ENCODE measurements around the gene HSDL1. TPM values are rescaled to one million over a fixed set of nuclear protein-coding genes. Genes with fewer than 3 reads are reported as not detected.

HSDL1 gene
- total RNA-seq, 1 donor from 2014 or later = 29.2 TPM

DNA sequence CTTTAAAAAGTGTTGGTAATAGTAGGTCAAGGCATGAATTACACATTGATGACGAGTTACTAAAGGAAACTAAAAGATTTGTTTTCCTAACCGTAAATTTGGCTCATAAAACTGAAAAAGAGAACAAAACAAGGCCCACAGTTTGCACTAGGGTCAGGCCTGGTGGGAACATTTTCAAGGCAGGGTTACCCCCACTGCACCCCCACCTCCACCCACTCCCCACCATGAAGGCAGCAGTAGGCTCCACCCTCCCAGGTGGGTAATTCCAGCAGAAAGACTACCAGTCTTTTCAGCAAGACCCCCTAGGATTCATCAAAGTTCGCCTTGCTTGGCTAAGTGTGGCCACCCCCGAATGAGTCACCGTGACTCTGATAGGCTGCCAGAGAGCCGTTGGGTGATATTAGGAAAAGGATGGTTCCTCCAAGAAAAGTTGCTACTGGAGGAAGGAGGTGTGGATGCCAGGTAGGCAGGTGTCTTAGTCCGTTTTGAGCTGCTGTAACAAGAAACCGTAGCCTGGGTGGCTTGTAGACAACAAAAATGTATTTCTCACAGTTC lies 8.8 kb upstream of the HSDL1 start:
- H4K20me1 ChIP-seq (ENCODE audit: insufficient read depth, low read length) = no peaks in the 10 kb centered on the region
- no peak overlapping the region for H2AFZ ChIP-seq (ENCODE audit: low read depth, low read length)
- no peaks in the 10 kb centered on the region for H3K79me2 ChIP-seq (ENCODE audit: insufficient read depth, low read length)
- H3K4me3 Mint-ChIP-seq (ENCODE audit: unreplicated experiment) = no peak overlapping the region
- H3K36me3 ChIP-seq (ENCODE audit: insufficient read depth, low read length) = no peaks in the 10 kb centered on the region
- peaks cover 4% of the 10 kb centered on the region for H3K27me3 ChIP-seq (ENCODE audit: insufficient read depth, low read length)
- H3K27ac ChIP-seq (ENCODE audit: low read depth, low read length) = no peak overlapping the region
- no peaks in the 10 kb centered on the region for H3K4me1 Mint-ChIP-seq (ENCODE audit: low read depth, unreplicated experiment)
- H3K9me3 Mint-ChIP-seq (ENCODE audit: unreplicated experiment) = no peaks in the 10 kb centered on the region
- no peak for DNase-seq (ENCODE audit: low read depth)
- peaks cover 10% of the 10 kb centered on the region for H3K27me3 Mint-ChIP-seq (ENCODE audit: low read depth, unreplicated experiment)
- peaks cover 3% of the 10 kb centered on the region for H3K36me3 Mint-ChIP-seq (ENCODE audit: low read depth, unreplicated experiment)
- no peaks in the 10 kb centered on the region for H3K9me3 ChIP-seq (ENCODE audit: insufficient read depth, low read depth, low read length)
- H3K4me1 ChIP-seq (ENCODE audit: insufficient read depth, low read length) = no peaks in the 10 kb centered on the region
- no peak overlapping the region for H3K4me3 ChIP-seq (ENCODE audit: insufficient read depth, low read depth, low read length)
- no peak for TF ChIP-seq EZH2 (IDR thresholded peaks at IDR 0.05; ENCODE audit: insufficient read depth, low read length)
- TF ChIP-seq, protein P1, sequence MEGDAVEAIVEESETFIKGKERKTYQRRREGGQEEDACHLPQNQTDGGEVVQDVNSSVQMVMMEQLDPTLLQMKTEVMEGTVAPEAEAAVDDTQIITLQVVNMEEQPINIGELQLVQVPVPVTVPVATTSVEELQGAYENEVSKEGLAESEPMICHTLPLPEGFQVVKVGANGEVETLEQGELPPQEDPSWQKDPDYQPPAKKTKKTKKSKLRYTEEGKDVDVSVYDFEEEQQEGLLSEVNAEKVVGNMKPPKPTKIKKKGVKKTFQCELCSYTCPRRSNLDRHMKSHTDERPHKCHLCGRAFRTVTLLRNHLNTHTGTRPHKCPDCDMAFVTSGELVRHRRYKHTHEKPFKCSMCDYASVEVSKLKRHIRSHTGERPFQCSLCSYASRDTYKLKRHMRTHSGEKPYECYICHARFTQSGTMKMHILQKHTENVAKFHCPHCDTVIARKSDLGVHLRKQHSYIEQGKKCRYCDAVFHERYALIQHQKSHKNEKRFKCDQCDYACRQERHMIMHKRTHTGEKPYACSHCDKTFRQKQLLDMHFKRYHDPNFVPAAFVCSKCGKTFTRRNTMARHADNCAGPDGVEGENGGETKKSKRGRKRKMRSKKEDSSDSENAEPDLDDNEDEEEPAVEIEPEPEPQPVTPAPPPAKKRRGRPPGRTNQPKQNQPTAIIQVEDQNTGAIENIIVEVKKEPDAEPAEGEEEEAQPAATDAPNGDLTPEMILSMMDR (IDR thresholded peaks at IDR 0.05; ENCODE audit: insufficient read depth, low read depth, low read length) = no peak
- no peak for FAIRE-seq
- H3K4me2 ChIP-seq (ENCODE audit: low read length) = no peak overlapping the region
- H3K9ac ChIP-seq (ENCODE audit: low read length) = no peak overlapping the region
- no peak overlapping the region for H3K27ac Mint-ChIP-seq (ENCODE audit: unreplicated experiment)

DNA sequence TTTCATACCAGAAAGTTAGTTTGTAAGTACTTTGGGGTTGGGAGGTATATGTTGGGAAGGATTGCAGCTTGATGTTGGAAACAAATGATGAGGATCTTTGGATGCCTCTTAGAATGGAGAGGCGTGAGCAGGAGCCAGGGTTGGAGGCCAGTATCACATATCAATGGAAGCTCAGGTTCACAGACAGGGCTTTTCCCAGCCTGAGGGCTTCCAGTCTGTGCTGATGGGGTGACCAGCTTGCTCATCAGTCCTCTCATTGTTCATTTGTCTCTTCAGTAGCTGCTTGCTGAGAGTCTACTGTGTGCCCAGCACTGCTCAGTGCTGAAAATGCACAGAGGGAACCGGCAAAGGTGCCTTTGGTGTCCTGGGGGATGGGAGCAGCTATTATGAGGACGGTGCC lies 5.9 kb upstream of the HSDL1 start:
- H3K9me3 ChIP-seq (ENCODE audit: insufficient read depth, low read depth, low read length) = no peaks in the 10 kb centered on the region
- H3K9me3 Mint-ChIP-seq (ENCODE audit: unreplicated experiment) = no peaks in the 10 kb centered on the region
- H3K79me2 ChIP-seq (ENCODE audit: insufficient read depth, low read length) = no peaks in the 10 kb centered on the region
- FAIRE-seq = no peak
- DNase-seq (ENCODE audit: low read depth) = no peak
- H4K20me1 ChIP-seq (ENCODE audit: insufficient read depth, low read length) = no peaks in the 10 kb centered on the region
- H3K27me3 ChIP-seq (ENCODE audit: insufficient read depth, low read length) = peaks cover 4% of the 10 kb centered on the region
- no peak overlapping the region for H3K4me3 ChIP-seq (ENCODE audit: insufficient read depth, low read depth, low read length)
- no peak overlapping the region for H3K9ac ChIP-seq (ENCODE audit: low read length)
- no peak overlapping the region for H3K4me3 Mint-ChIP-seq (ENCODE audit: unreplicated experiment)
- peaks cover 14% of the 10 kb centered on the region for H3K27me3 Mint-ChIP-seq (ENCODE audit: low read depth, unreplicated experiment)
- no peaks in the 10 kb centered on the region for H3K4me1 ChIP-seq (ENCODE audit: insufficient read depth, low read length)
- no peaks in the 10 kb centered on the region for H3K4me1 Mint-ChIP-seq (ENCODE audit: low read depth, unreplicated experiment)
- TF ChIP-seq, protein P1 (IDR thresholded peaks at IDR 0.05; ENCODE audit: insufficient read depth, low read depth, low read length) = no peak
- no peak overlapping the region for H2AFZ ChIP-seq (ENCODE audit: low read depth, low read length)
- no peaks in the 10 kb centered on the region for H3K36me3 ChIP-seq (ENCODE audit: insufficient read depth, low read length)
- no peak overlapping the region for H3K27ac Mint-ChIP-seq (ENCODE audit: unreplicated experiment)
- H3K27ac ChIP-seq (ENCODE audit: low read depth, low read length) = no peak overlapping the region
- peaks cover 3% of the 10 kb centered on the region for H3K36me3 Mint-ChIP-seq (ENCODE audit: low read depth, unreplicated experiment)
- H3K4me2 ChIP-seq (ENCODE audit: low read length) = no peak overlapping the region

DNA sequence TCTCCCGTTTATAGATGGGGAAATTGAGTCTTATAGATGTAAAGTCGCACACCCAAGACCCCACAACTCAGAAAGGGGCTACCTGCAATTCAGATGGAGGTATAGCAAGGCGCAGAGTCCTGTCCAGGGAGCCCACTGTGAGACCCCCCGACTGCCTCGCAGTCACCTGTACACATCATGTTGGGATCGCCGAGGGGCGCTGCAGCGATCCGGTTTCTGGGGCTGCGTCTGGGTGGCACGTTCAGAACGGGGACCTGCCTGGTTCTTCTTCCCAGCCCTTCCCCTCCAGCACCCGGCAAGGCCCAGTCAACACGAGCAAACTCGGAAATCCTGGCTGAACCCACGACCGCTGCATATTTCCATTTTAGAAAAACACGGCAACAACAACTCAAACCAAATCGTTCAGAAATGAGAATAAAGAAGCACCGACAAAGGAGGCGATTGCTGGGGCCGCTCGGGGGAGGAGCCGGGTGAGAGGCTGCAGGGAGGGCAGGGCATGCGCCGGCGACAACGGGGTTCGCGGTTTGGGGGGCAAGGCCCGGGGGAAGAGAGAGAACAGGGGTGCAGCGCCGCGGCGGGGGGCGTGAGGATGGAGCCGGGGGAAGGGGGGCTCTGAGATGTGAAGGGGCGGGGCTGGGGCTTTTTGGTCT lies 643 bp downstream of the HSDL1 start:
- no peak for FAIRE-seq
- peak overlapping the region; percentile 63 for H2AFZ ChIP-seq (ENCODE audit: low read depth, low read length)

More for the DNA sequence above, 643 bp downstream of the HSDL1 start:
- Histone ChIP-seq H3K36me3 (ENCODE audit: insufficient read depth, low read length) (no peaks in the 10 kb centered on the region), H4K20me1 (ENCODE audit: insufficient read depth, low read length) (peaks cover 22% of the 10 kb centered on the region), H3K4me2 (ENCODE audit: low read length) (peak overlapping the region; percentile 85), H3K9ac (ENCODE audit: low read length) (peak overlapping the region; percentile 77), H3K9me3 (ENCODE audit: insufficient read depth, low read depth, low read length) (no peaks in the 10 kb centered on the region), H3K79me2 (ENCODE audit: insufficient read depth, low read length) (peaks cover 40% of the 10 kb centered on the region), H3K27ac (ENCODE audit: low read depth, low read length) (no peak overlapping the region), H3K4me3 (ENCODE audit: insufficient read depth, low read depth, low read length) (peak overlapping the region; percentile 73), H3K4me1 (ENCODE audit: insufficient read depth, low read length) (peaks cover 3% of the 10 kb centered on the region), H3K27me3 (ENCODE audit: insufficient read depth, low read length) (peaks cover 5% of the 10 kb centered on the region)
- H3K27ac Mint-ChIP-seq (ENCODE audit: unreplicated experiment) = peak overlapping the region; percentile 62
- peaks cover 5% of the 10 kb centered on the region for H3K27me3 Mint-ChIP-seq (ENCODE audit: low read depth, unreplicated experiment)
- H3K4me3 Mint-ChIP-seq (ENCODE audit: unreplicated experiment) = peak overlapping the region; percentile 96
- no peak for TF ChIP-seq EZH2 (IDR thresholded peaks at IDR 0.05; ENCODE audit: insufficient read depth, low read length)
- TF ChIP-seq, protein P1 (IDR thresholded peaks at IDR 0.05; ENCODE audit: insufficient read depth, low read depth, low read length) = no peak
- peaks cover 3% of the 10 kb centered on the region for H3K36me3 Mint-ChIP-seq (ENCODE audit: low read depth, unreplicated experiment)
- DNase-seq (ENCODE audit: low read depth) = no peak
- peaks cover 6% of the 10 kb centered on the region for H3K4me1 Mint-ChIP-seq (ENCODE audit: low read depth, unreplicated experiment)
- no peaks in the 10 kb centered on the region for H3K9me3 Mint-ChIP-seq (ENCODE audit: unreplicated experiment)

Measured in astrocyte (in vitro differentiated cells and primary cell).